K562 (cell line): ENCODE measurements around the gene UBXN11. TPM values are rescaled to one million over a fixed set of nuclear protein-coding genes. Genes with fewer than 3 reads are reported as not detected.
A peak's percentile ranks its signal among the peaks of the same experiment; 100 is the strongest.

ENCODE experiments used
- GABPB1 ChIP-seq: sonication (generic); formaldehyde crosslinking; IDR thresholded peaks from 2 replicates; pipeline ENCODE4 v1.8.0; 2022; ENCODE audit warnings: mild to moderate bottlenecking, missing genetic modification reagents
- HDAC1 ChIP-seq, 2 experiments: fragments of 450-650 bp; IDR thresholded peaks; 2 replicates each; pipeline ENCODE4 v1.6.1; 2016 to 2017; ENCODE audit warnings: inconsistent platforms in 1 of 2, mild to moderate bottlenecking in 1 of 2, moderate library complexity in 1 of 2
- HMBOX1 ChIP-seq: sonication (generic); IDR thresholded peaks from 2 replicates; pipeline ENCODE4 v1.6.1; 2016
- HMGXB4 ChIP-seq: sonication (generic); formaldehyde crosslinking; IDR thresholded peaks from 2 replicates; pipeline ENCODE4 v1.8.1; 2023; ENCODE audit warnings: mild to moderate bottlenecking, missing genetic modification reagents
- HSF4 ChIP-seq: fragments of 250-450 bp; sonication (Bioruptor Pico); IDR thresholded peaks from 2 replicates; pipeline ENCODE4 v2.1.2; 2022; ENCODE audit warnings: mild to moderate bottlenecking, moderate library complexity, borderline replicate concordance
- IFI16 ChIP-seq: fragments of 250-450 bp; sonication (Bioruptor Pico); IDR thresholded peaks from 2 replicates; pipeline ENCODE4 v2.1.2; 2022; ENCODE audit warnings: mild to moderate bottlenecking, inconsistent platforms
- KDM4B ChIP-seq, 2 experiments: fragments of 450-650 bp in 1 of 2; sonication (generic) in 1 of 2; IDR thresholded peaks; 2 replicates each; pipeline ENCODE4 v1.6.1; 2016 to 2017; ENCODE audit warnings: borderline replicate concordance in 2 of 2, antibody characterized with exemption in 1 of 2, low read depth in 1 of 2, mild to moderate bottlenecking in 1 of 2
- L3MBTL2 ChIP-seq: fragments of 450-650 bp; IDR thresholded peaks from 2 replicates; pipeline ENCODE4 v1.6.1; 2016; ENCODE audit warnings: mild to moderate bottlenecking, moderate library complexity
- NR2C2 ChIP-seq, 2 experiments: fragments of 200-800 bp in 1 of 2; sonication (Bioruptor generic) in 1 of 2; sonication (generic) in 1 of 2; formaldehyde crosslinking in 1 of 2; IDR thresholded peaks; 2 replicates each; pipeline versions ENCODE4 v1.6.1 to v1.8.0; 2016 to 2022; ENCODE audit warnings: mild to moderate bottlenecking in 1 of 2, missing compliant biosample characterization in 1 of 2, missing genetic modification characterization in 1 of 2, missing genetic modification reagents in 1 of 2
- RBFOX2 ChIP-seq: fragments of 200-400 bp; formaldehyde crosslinking; IDR thresholded peaks from 2 replicates; pipeline ENCODE4 v1.6.1; 2017; ENCODE audit warnings: low read depth, mild to moderate bottlenecking, low read length, moderate library complexity
- RHOXF2B ChIP-seq: fragments of 250-450 bp; sonication (Bioruptor Pico); conservative IDR thresholded peaks from 2 replicates; pipeline ENCODE4 v1.5.1; 2021
- TAF15 ChIP-seq: fragments of 200-400 bp; formaldehyde crosslinking; IDR thresholded peaks from 2 replicates; pipeline ENCODE4 v1.6.1; 2017; ENCODE audit warnings: mild to moderate bottlenecking, low read depth, low read length, moderate library complexity
- TBP ChIP-seq: optimal IDR thresholded peaks from 2 replicates; pipeline ENCODE3; 2011; ENCODE audit warnings: low read depth, low read length, improper control_type of control experiment
- ZFP30 ChIP-seq: fragments of 250-450 bp; sonication (Bioruptor Pico); IDR thresholded peaks from 2 replicates; pipeline ENCODE4 v1.8.0; 2022; ENCODE audit warnings: moderate library complexity, mild to moderate bottlenecking, inconsistent platforms, borderline replicate concordance
- ZNF133 ChIP-seq: fragments of 250-450 bp; sonication (Bioruptor Pico); IDR thresholded peaks from 2 replicates; pipeline ENCODE4 v1.4.0; 2020; ENCODE audit warnings: mild to moderate bottlenecking
- ZNF175 ChIP-seq: fragments of 200-800 bp; sonication (Bioruptor generic); IDR thresholded peaks from 2 replicates; pipeline ENCODE4 v1.6.1; 2016; ENCODE audit warnings: low read depth, mild to moderate bottlenecking, missing genetic modification characterization, missing compliant biosample characterization
- ZNF217 ChIP-seq: sonication (generic); formaldehyde crosslinking; IDR thresholded peaks from 2 replicates; pipeline ENCODE4 v1.8.0; 2022; ENCODE audit warnings: mild to moderate bottlenecking, missing genetic modification reagents
- polyA plus RNA-seq, 8 experiments: library from polyadenylated mRNA; depleted of rRNA in 4 of 8; stranded (reverse) in 5 of 8; unstranded in 3 of 8; fragments of >200 nt; fragmentation: Nextera tagmentation in 2 of 8; fragmentation: Illumina TruSeq in 1 of 8; extraction: Ambion mirVana in 2 of 8; extraction: Trizol in 1 of 8; gene quantifications; 2 replicates each; pipeline versions ENCODE4 v1.2.1 to v1.2.3, GENCODE V29; 2011 to 2014; ENCODE audit warnings: inconsistent platforms in 1 of 8, missing spikeins in 1 of 8
- total RNA-seq, 7 experiments: library from RNA; depleted of rRNA in 6 of 7; stranded (reverse); fragments of >200 nt in 6 of 7; fragmentation: Illumina TruSeq in 2 of 7; extraction: Trizol in 2 of 7; gene quantifications; 2 replicates each; pipeline versions ENCODE4 v1.2.1 to v1.2.3, GENCODE V29; 2011 to 2021; ENCODE audit warnings: low replicate concordance in 1 of 7
- TF ChIP-seq, protein P1 (sequence below): sonication (generic); formaldehyde crosslinking; IDR thresholded peaks from 2 replicates; pipeline ENCODE4 v1.8.0; 2022; ENCODE audit warnings: mild to moderate bottlenecking, missing genetic modification reagents
- TF ChIP-seq, protein P2 (sequence below): fragments of 250-450 bp; sonication (Bioruptor Pico); IDR thresholded peaks from 2 replicates; pipeline ENCODE4 v1.8.0; 2022; ENCODE audit warnings: inconsistent platforms

UBXN11 gene
- total and polyA plus RNA-seq, 9 of the 15 experiments (the other 6 are each of a cell fraction or from before 2014, with no cell fraction given) = 0.48 to 34.3 (median 11.3) TPM

DNA sequence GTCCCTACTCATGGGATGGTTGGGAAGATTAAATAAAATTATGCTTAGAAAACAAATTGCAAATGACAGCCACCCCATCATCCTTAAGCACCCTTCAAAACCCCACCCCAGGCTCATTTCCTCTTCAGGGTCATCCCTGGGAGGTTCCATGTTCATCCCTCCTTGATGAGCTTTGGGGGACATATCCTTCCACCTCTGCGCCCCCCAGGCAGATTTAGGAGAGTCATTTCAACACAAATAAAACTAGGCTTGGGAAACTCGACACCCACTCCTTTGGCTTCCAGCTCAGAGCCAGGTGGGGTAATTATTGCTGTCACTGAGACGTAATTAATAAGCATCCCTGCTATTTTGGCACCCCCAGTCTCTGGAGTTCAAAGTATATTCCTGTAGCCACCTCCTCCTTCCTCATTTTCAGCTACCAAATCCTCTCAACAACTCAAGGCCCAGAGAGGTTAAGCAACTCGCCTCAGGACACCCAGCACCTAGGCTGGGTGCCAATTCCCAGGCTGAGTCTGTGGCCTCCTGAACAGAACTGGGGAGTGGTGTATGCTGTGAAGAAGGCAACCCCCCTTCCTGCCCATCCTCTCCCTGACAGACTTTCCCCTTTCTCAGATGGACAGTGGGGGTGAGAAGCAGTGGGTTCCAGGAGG lies 46.9 kb upstream of the UBXN11 start (continued):
- TF ChIP-seq, protein P1, sequence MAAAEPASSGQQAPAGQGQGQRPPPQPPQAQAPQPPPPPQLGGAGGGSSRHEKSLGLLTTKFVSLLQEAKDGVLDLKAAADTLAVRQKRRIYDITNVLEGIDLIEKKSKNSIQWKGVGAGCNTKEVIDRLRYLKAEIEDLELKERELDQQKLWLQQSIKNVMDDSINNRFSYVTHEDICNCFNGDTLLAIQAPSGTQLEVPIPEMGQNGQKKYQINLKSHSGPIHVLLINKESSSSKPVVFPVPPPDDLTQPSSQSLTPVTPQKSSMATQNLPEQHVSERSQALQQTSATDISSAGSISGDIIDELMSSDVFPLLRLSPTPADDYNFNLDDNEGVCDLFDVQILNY (CRISPR knock-in tag) = no peak
- TF ChIP-seq TBP (no peak), HMGXB4 (CRISPR knock-in tag) (no peak), TAF15 (no peak), IFI16 (CRISPR knock-in tag) (no peak), KDM4B (IDR thresholded peaks at IDR 0.05; ENCODE audit: borderline replicate concordance in 2 of 2, low read depth in 1 of 2) (no peak), ZNF217 (CRISPR knock-in tag) (no peak), GABPB1 (CRISPR knock-in tag) (no peak), RBFOX2 (no peak), ZFP30 (CRISPR knock-in tag) (no peak), ZNF133 (CRISPR knock-in tag) (no peak), RHOXF2B (no peak), HSF4 (CRISPR knock-in tag) (no peak), L3MBTL2 (no peak), HMBOX1 (no peak), NR2C2 (CRISPR knock-in tag; IDR thresholded peaks at IDR 0.05) (no peak), NR2C2 (tag; IDR thresholded peaks at IDR 0.05) (no peak), ZNF175 (CRISPR knock-in tag) (no peak), HDAC1 (IDR thresholded peaks at IDR 0.05) (0 out of 4 replicates have a peak, but pooled peaks of 1 of the 2 experiments have one; percentile 33)
- TF ChIP-seq, protein P2, sequence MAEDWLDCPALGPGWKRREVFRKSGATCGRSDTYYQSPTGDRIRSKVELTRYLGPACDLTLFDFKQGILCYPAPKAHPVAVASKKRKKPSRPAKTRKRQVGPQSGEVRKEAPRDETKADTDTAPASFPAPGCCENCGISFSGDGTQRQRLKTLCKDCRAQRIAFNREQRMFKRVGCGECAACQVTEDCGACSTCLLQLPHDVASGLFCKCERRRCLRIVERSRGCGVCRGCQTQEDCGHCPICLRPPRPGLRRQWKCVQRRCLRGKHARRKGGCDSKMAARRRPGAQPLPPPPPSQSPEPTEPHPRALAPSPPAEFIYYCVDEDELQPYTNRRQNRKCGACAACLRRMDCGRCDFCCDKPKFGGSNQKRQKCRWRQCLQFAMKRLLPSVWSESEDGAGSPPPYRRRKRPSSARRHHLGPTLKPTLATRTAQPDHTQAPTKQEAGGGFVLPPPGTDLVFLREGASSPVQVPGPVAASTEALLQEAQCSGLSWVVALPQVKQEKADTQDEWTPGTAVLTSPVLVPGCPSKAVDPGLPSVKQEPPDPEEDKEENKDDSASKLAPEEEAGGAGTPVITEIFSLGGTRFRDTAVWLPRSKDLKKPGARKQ (CRISPR knock-in tag) = no peak
